OCI-LY7 (cell line): Measurements from ENCODE around the gene DPPA5. TPM values are rescaled to one million over a fixed set of nuclear protein-coding genes. Genes with fewer than 3 reads are reported as not detected.

ENCODE experiments used
- BruUV-seq: library from RNA; stranded (reverse); fragments of 400-500 nt; replicated peaks from 2 replicates; lab custom pipeline; 2021; lab: Mats Ljungman, UMichigan
- CTCF ChIA-PET: fragments of 300-600 bp; sonication (Branson Sonifier 250); formaldehyde crosslinking; loops from one replicate; lab custom pipeline; 2022; ENCODE audit warnings: antibody characterized with exemption; ENCODE audit not compliant: unreplicated experiment; lab: Charles Lee
- POLR2A ChIA-PET: fragments of 300-600 bp; sonication (Branson Sonifier 250); formaldehyde crosslinking; loops from one replicate; lab custom pipeline; 2022; ENCODE audit warnings: antibody characterized with exemption; lab: Charles Lee
- DNase-seq: peaks from one replicate; pipeline ENCODE4 v3.0.0-alpha.2; 2015; ENCODE audit warnings: low spot score
- H2AFZ ChIP-seq: fragments of 200-600 bp; sonication (generic), shearing (Covaris generic); 2 replicates; pipeline ENCODE4 v1.6.1; 2014; ENCODE audit warnings: mild to moderate bottlenecking, antibody characterized with exemption, low read length, moderate library complexity
- H3K27ac ChIP-seq: fragments of 200-600 bp; sonication (generic); 2 replicates; pipeline ENCODE4 v1.5.1; 2014; ENCODE audit warnings: mixed run types, low read depth, mild to moderate bottlenecking, moderate library complexity, low read length, inconsistent platforms; ENCODE audit not compliant: poor library complexity, severe bottlenecking
- H3K36me3 ChIP-seq: fragments of 200-600 bp; sonication (generic); 2 replicates; pipeline ENCODE4 v1.6.1; 2014; ENCODE audit warnings: mild to moderate bottlenecking, antibody characterized with exemption, low read length, moderate library complexity, mixed read lengths; ENCODE audit not compliant: insufficient read depth
- H3K4me1 ChIP-seq: fragments of 200-600 bp; sonication (generic); 2 replicates; pipeline ENCODE4 v1.5.1; 2014; ENCODE audit warnings: mild to moderate bottlenecking, low read length; ENCODE audit not compliant: insufficient read depth, poor library complexity, severe bottlenecking
- H3K4me2 ChIP-seq: fragments of 200-600 bp; sonication (generic); 2 replicates; pipeline ENCODE4 v1.6.1; 2014; ENCODE audit warnings: mild to moderate bottlenecking, low read length
- H3K4me3 ChIP-seq: fragments of 200-600 bp; sonication (generic); 2 replicates; pipeline ENCODE4 v1.5.1; 2014; ENCODE audit warnings: mild to moderate bottlenecking, low read depth, low read length; ENCODE audit not compliant: poor library complexity, severe bottlenecking
- H3K79me2 ChIP-seq: fragments of 200-600 bp; sonication (generic); 2 replicates; pipeline ENCODE4 v1.6.1; 2016; ENCODE audit warnings: low read depth, mild to moderate bottlenecking, low read length, moderate library complexity, mixed read lengths; ENCODE audit not compliant: insufficient read depth
- H3K9me2 ChIP-seq: fragments of 200-600 bp; sonication (generic); 2 replicates; pipeline ENCODE4 v1.6.1; 2016; ENCODE audit warnings: mild to moderate bottlenecking, low read length, mixed read lengths; ENCODE audit not compliant: insufficient read depth
- H3K9me3 ChIP-seq: fragments of 200-600 bp; sonication (generic); 2 replicates; pipeline ENCODE4 v1.6.1; 2014; ENCODE audit warnings: mild to moderate bottlenecking, mixed run types, low read length, mixed read lengths
- H4K20me1 ChIP-seq: fragments of 200-600 bp; sonication (generic); 2 replicates; pipeline ENCODE4 v1.6.1; 2014; ENCODE audit warnings: mild to moderate bottlenecking, antibody characterized with exemption, low read length, moderate library complexity, mixed read lengths; ENCODE audit not compliant: insufficient read depth
- EZH2phosphoT487 ChIP-seq: fragments of 200-600 bp; sonication (generic); IDR thresholded peaks from 2 replicates; pipeline ENCODE4 v1.6.1; 2018; ENCODE audit warnings: low read depth, borderline replicate concordance, mild to moderate bottlenecking, mixed run types, antibody characterized with exemption, low read length, moderate library complexity, mixed read lengths
- intact Hi-C: fragments of 100-400 bp; cut with micrococcal nuclease; formaldehyde crosslinking; loops from one replicate; pipeline ENCODE4 v1.10.0; 2022; ENCODE audit not compliant: unreplicated experiment
- total RNA-seq, 2 experiments: library from RNA; depleted of rRNA in 1 of 2; stranded (reverse); fragments of >200 nt in 1 of 2; shearing (Covaris generic) in 1 of 2; gene quantifications; 2 replicates each; pipeline ENCODE4 v1.2.3, GENCODE V29; 2014 to 2022
- TF ChIP-seq, protein P1 (sequence below): fragments of 200-600 bp; sonication (generic); conservative IDR thresholded peaks from 2 replicates; pipeline ENCODE4 v1.5.1; 2014; ENCODE audit warnings: mild to moderate bottlenecking, antibody characterized with exemption, low read length, moderate library complexity, mixed read lengths

Gene DPPA5
- total RNA-seq, 2 experiments from 2014 or later, result not detected

DNA sequence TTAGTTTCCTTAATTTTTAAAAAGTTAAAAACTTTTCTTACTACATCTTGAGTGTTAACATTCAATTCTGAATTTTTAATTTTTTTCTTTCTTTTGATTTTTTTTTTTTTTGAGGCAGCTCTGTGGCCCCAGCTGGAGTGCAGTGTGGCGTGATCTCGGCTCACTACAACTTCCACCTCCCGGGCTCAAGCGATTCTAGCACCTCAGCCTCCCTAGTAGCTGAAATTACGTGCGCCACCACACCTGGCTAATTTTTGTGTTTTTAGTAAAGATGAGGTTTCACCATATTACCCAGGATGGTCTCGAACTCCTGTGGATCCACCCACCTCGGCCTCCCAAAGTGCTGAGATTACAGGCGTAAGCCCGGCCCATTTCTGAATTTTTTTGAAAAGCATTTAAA lies 41.8 kb upstream of the DPPA5 start:
- H3K9me2 ChIP-seq, result no peaks in the 10 kb centered on the region
- no peak overlapping the region for H3K4me2 ChIP-seq
- H3K4me3 ChIP-seq, result no peak overlapping the region
- H2AFZ ChIP-seq, result no peak overlapping the region
- no TSS peak for BruUV-seq
- H3K27ac ChIP-seq, result no peak overlapping the region
- no peaks in the 10 kb centered on the region for H3K36me3 ChIP-seq
- DNase-seq, result no peak
- TF ChIP-seq, protein P1, sequence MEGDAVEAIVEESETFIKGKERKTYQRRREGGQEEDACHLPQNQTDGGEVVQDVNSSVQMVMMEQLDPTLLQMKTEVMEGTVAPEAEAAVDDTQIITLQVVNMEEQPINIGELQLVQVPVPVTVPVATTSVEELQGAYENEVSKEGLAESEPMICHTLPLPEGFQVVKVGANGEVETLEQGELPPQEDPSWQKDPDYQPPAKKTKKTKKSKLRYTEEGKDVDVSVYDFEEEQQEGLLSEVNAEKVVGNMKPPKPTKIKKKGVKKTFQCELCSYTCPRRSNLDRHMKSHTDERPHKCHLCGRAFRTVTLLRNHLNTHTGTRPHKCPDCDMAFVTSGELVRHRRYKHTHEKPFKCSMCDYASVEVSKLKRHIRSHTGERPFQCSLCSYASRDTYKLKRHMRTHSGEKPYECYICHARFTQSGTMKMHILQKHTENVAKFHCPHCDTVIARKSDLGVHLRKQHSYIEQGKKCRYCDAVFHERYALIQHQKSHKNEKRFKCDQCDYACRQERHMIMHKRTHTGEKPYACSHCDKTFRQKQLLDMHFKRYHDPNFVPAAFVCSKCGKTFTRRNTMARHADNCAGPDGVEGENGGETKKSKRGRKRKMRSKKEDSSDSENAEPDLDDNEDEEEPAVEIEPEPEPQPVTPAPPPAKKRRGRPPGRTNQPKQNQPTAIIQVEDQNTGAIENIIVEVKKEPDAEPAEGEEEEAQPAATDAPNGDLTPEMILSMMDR, result no peak
- TF ChIP-seq EZH2phosphoT487, result no peak
- H3K9me3 ChIP-seq, result no peaks in the 10 kb centered on the region
- intact Hi-C loops, result no loop called here
- ChIA-PET CTCF (no interaction called here), POLR2A (interaction anchor here (0.5 to 0.7 kb wide), 4 partner anchors 189 to 700 kb away, joined by 3 to 7 read pairs (median 4); no protein-coding TSS in a partner anchor)
- H3K4me1 ChIP-seq, result no peaks in the 10 kb centered on the region
- no peaks in the 10 kb centered on the region for H3K79me2 ChIP-seq
- no peaks in the 10 kb centered on the region for H4K20me1 ChIP-seq

DNA sequence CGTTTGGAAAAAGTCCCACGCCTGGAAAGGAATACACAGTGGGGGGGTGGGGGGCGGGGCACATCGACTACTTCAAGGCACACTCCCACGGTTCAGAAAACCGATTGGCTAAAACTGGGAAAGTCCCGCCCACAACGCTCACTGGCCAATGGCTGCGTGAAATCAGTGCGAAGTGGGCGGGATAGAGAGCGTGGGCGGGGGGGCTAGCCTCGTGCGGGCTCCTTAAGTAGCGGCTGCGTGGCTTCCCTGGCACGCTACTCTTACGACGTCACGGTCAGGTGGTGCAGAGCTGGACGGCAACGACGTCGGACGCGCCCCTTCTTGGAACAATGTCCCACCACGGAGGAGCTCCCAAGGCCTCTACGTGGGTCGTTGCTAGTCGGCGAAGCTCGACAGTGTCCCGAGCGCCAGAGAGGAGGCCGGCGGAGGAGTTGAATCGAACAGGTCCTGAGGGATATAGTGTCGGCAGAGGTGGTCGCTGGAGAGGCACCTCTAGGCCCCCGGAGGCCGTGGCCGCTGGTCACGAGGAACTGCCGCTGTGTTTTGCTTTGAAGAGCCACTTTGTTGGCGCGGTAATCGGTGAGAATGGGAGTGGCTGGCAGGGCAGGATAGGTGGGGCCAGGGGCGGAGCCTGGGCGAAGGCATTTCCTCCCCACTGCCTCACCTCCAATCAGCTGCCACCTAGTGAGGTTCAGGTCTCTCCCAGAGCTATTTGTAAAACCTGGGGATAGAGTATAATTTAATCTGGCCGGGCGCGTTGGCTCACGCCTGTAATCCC lies 40.7 kb upstream of the DPPA5 start, which contains the start of gene DDX43:
TSS of gene DDX43 (plus strand) at position 252 of the 778 bp plus-strand sequence. CDS start at position 330, 78 bp downstream.
- Histone ChIP-seq H3K9me2 (no peaks in the 10 kb centered on the region), H2AFZ (no peak within 1 kb of the TSS), H3K27ac (no peak within 1 kb of the TSS), H3K9me3 (no peaks in the 10 kb centered on the region), H3K4me1 (no peaks in the 10 kb centered on the region), H3K4me2 (no peak within 1 kb of the TSS), H4K20me1 (no peaks in the 10 kb centered on the region), H3K4me3 (no peak within 1 kb of the TSS), H3K36me3 (no peaks in the 10 kb centered on the region), H3K79me2 (no peaks in the 10 kb centered on the region)
- CTCF ChIA-PET, result interaction anchor here (0.5 kb wide), 1 partner anchor 18 kb away, joined by 3 read pairs; no protein-coding TSS in a partner anchor
- no peak for DNase-seq
- BruUV-seq, result no TSS peak
- intact Hi-C loops, result no loop called here
- POLR2A ChIA-PET, result interaction anchor here (0.6 to 0.7 kb wide), 2 partner anchors 14 to 661 kb away, joined by 3 to 4 read pairs; no protein-coding TSS in a partner anchor
- TF ChIP-seq EZH2phosphoT487, result no peak
- TF ChIP-seq, protein P1, result no peak
